NCI-H2196 treated with DMSO at 0.1 percent for 48 hours (cell line): ENCODE results near the gene TRPC4AP.

ENCODE experiments used
- DNase-seq: peaks from one replicate; lab custom pipeline; 2025; ENCODE audit not compliant: unreplicated experiment; lab: John Stamatoyannopoulos, UW

The TRPC4AP gene

DNA sequence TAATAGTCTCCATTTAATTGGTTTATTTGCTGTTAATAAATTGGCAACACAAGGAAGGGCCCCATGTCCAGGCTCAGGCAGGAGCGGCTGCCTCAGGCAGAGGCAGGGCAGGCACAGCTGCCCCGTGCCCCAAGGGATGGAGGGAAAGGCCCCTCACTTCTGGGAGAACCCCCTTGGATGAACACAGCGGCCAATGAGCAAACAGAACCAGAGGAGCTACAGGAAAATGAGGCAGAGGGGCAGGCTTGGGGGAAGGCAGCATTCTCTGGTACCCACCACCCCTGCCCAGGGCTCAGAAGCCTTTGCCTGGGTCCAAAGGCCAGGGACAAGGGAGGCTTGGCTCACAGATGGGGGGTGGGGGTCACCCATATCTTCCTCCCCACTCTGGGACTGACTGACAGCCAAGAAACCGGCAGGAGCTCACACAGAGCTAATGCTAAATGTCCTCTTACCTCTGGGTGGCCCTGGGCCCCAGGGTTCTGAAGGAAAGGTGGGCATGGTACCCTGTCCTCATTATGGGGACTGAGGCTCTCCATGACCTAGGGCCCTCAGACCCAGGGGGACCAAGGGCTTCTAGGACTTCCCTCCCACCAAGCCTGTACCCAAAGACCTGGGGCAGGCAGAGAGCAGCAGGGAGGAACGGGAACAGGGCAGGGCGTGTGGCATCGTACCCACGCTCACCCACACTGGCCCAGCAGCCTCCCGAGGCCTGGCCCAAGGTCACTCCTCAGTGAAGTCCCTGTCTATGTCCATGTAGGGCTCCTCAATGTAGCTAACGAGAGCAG is 90.0 kb downstream of the TRPC4AP start:
- DNase-seq = no peak

DNA sequence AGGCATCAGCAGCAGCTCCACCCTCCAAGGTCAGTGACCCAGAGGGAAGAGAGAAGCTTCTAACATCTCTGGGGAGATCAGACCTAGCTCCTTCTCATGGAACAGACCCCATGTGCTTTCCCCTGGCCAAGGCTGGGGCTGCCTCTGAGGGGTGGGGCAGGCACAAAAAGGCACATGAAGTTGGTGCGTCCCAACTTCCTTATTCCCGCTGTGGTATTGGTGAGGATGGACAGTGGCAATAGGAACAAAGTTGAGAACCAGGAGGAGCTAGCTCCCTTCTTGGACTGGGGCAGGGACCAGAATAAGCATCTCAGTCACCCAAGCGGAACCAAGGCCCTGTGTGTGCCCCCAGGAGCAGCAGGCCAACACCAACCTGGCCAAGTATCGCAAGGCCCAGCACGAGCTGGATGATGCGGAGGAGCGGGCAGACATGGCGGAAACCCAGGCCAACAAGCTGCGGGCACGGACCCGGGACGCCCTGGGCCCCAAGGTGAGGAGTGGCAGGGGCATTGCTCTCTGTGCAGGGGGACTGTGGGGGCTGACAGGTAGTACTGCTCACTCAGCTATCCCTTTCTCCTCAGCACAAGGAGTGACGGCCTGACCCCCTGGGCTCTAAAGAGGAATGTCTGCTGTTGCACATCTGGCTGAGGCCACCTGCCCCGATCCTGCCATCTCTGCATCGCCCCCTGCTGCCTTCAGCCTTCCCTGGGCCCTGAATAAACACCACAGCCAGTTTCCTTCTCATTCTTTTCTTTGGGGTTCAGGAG is 90.8 kb downstream of the TRPC4AP start:
- DNase-seq = no peak

DNA sequence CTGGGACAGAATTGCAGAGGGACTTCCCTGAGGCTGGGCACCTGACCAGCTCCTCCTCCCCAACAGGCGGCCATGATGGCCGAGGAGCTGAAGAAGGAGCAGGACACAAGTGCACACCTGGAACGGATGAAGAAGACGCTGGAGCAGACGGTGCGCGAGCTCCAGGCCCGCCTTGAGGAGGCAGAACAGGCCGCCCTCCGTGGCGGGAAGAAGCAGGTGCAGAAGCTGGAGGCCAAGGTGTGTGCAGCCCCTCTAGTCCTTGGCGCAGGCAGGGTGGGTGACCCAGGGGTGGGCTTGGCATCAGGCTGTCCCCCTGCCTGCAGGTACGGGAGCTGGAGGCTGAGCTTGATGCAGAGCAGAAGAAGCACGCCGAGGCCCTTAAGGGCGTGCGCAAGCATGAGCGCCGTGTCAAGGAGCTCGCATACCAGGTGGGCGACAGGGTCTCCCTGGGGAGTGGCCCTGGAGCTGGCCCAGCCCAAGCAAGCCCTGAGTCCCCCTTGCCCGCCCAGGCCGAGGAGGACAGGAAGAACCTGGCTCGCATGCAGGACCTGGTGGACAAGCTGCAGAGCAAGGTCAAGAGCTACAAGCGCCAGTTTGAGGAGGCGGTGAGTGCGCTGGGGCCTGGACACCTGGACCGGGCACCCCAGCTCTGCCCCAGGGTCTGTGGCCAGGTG is 91.5 kb downstream of the TRPC4AP start:
- no peak for DNase-seq

DNA sequence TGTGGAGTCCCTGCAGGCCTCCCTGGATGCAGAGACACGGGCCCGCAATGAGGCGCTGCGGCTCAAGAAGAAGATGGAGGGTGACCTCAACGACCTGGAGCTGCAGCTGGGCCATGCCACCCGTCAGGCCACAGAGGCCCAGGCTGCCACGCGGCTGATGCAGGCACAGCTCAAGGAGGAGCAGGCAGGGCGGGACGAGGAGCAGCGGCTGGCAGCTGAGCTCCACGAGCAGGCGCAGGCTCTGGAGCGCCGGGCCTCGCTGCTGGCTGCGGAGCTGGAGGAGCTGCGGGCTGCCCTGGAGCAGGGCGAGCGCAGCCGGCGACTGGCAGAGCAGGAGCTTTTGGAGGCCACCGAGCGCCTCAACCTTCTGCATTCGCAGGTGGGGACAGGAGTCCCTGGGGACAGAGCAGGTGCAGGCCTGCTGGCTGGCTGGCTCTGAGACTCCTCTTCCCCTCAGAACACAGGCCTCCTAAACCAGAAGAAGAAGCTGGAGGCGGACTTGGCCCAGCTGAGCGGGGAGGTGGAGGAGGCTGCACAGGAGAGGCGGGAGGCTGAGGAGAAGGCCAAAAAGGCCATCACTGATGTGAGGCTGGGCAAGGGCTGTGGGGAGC is 92.2 kb downstream of the TRPC4AP start:
- no peak for DNase-seq

DNA sequence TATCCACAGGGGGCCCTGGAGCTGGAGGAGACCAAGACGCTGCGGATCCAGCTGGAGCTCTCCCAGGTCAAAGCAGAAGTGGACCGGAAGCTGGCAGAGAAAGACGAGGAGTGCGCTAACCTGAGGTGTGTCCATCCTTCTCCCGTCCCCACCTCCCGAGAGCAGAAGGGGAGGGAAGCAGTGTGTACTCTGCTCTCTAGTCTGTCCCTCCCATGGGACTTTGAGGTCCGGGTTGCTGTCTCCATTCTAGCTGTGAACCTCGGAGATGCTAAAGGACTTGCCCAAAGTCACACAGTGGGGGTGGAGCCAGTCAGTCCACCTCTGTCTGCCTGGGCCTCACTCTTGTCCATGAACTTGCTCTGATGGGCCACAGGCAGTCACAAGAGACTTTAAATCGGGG is 92.8 kb downstream of the TRPC4AP start:
- no peak for DNase-seq

DNA sequence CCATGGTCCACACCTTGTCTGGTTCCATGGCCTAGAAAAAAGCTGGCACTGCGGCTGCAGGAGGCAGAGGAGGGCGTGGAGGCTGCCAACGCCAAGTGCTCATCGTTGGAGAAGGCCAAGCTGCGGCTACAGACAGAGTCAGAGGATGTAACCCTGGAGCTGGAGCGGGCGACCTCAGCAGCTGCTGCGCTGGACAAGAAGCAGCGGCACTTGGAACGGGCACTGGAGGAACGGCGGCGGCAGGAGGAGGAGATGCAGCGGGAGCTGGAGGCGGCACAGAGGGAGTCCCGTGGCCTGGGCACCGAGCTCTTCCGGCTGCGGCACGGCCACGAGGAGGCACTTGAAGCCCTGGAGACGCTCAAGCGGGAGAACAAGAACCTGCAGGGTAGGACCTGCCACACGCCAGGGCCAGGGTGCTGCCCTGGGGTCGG is 93.6 kb downstream of the TRPC4AP start:
- DNase-seq = no peak

DNA sequence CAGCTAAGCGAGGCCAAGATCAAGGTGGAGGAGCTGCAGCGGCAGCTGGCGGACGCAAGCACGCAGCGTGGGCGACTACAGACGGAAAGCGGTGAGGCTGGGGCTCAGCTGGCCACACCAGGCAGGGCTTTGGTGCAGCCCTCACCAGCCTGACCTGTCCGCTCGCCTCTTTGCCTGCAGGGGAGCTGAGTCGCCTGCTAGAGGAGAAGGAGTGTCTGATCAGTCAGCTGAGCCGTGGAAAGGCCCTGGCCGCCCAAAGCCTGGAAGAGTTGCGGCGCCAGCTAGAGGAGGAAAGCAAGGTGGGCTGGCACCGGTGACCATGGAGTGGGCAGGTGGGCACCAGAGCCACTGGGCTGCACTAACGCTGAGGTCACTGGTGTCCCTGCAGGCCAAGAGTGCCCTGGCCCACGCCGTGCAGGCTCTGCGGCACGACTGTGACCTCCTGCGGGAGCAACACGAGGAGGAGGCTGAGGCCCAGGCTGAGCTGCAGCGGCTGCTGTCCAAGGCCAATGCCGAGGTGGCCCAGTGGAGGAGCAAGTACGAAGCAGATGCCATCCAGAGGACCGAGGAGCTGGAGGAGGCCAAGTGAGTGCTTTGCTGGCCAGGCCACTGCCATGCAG is 94.2 kb downstream of the TRPC4AP start:
- no peak for DNase-seq

DNA sequence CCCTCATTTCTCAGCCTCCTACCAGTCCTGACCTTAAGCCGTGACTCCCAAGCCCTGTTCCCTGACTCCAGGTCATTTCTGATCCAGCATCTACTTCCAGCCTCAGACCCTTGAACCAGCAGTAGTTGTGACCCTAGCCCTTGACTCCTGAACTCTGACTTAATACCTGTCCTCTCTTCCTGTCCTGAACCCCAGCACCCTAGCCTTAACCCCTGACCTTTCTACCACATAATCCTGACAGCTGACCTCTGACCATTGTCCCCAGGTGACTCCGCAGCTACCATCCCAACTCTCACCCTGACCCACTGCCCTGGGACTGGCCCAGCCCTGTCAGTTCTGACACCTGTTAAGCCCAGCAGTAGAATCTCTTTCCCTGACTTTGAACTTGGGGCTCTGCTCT is 94.8 kb downstream of the TRPC4AP start:
- DNase-seq = no peak

DNA sequence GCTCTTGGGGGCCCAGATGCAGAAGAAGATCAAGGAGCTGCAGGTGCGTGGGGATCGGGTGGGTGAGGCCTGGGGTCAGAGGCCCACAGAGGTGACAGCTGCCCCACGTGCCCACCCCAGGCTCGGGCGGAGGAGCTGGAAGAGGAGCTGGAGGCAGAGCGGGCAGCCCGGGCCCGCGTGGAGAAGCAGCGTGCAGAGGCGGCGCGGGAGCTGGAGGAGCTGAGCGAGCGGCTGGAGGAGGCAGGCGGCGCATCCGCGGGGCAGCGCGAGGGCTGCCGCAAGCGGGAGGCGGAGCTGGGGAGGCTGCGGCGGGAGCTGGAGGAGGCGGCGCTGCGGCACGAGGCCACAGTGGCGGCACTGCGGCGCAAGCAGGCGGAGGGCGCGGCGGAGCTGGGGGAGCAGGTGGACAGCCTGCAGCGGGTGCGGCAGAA is 95.5 kb downstream of the TRPC4AP start:
- DNase-seq = no peak

DNA sequence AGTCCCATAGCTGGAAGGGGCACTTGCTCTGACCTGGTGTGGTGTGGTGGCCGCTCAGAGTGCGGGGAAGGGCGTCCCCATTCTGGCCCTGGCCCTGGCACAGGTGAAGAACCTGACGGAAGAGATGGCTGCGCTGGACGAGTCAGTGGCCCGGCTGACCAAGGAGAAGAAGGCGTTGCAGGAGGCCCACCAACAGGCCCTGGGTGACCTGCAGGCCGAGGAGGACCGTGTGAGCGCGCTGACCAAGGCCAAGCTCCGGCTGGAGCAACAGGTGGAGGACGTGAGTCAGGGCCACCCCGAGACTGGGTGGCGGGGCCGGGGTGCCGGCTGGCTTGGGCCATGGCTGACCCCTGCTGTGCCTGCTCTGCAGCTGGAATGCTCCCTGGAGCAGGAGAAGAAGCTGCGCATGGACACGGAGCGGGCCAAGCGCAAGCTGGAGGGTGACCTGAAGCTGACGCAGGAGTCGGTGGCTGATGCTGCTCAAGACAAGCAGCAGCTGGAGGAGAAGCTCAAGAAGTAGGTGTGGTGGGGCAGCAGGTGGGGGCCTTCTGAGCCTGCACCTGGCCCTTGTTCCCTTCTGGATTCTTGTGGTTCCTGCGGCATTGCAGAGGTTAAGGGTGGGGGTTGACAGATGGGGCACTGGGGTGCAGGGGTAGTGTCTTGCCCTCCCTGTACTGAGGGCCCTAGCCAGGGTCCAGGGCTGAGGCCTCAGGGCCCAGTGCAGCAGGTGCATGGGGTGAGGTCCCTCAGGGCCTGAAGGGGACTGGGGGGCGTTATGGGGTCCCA is 96.2 kb downstream of the TRPC4AP start:
- no peak for DNase-seq

DNA sequence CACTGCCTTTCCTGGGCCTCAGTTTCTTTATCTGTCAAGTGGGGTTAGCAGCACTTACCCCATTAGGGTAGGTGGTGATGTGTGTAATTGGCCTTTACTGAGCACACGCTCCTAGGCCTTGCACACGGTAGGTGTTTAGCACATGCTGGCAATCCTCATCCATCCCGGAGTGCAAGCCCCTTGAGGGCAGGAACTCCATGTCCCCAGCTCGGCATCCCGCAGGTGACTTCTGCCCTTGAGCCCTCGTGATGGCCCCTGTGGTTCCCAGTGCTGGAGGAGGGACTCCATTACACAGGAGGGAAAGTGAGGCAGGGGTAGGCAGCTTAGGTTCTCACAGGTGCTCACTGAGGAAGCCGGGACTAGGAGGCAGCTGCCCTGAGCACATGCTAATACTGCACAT is 96.9 kb downstream of the TRPC4AP start:
- no peak for DNase-seq

DNA sequence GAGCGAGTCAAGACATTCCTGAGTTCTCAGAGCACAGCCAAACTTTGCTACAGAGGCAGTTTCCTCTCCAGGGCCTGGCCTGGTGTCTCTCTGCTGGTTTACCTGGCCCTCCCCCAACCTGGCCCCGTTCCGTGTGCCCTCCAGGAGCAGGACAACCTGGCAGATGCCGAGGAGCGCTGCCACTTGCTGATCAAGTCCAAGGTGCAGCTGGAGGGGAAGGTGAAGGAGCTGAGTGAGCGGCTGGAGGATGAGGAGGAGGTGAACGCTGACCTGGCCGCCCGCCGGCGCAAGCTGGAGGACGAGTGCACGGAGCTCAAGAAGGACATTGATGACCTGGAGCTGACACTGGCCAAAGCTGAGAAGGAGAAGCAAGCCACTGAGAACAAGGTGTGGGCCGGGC is 97.4 kb downstream of the TRPC4AP start:
- no peak for DNase-seq

DNA sequence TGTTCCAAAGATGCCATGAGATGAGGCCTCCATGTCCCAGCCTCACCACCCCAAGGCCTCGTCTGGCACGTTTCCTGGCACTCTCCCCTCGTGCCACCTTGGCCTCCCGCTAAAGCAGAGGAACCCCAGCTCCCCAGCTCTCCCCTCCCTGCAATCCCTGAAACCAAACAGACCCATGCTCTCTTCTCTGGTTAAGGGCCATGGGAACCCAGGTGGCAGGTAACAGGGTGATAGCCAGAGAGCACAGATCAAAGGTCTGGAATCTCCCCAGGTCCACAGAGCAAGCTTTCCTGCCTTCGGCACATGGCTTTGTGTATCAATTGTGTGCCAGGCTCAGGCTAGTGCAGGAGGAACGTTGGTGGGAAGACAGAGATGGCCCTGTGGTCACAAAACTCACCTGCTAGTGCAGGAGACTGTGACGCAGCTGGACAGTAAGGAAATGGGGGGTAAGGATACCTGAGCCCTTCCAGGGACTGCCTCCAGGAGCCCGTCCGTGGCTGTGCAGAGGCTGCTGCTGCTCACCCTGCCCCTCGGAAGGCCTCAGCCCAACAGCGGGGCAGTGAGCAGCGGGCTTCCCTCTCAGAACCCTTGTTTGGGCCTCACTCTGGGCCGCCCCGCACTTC is 98.0 kb downstream of the TRPC4AP start:
- no peak for DNase-seq

DNA sequence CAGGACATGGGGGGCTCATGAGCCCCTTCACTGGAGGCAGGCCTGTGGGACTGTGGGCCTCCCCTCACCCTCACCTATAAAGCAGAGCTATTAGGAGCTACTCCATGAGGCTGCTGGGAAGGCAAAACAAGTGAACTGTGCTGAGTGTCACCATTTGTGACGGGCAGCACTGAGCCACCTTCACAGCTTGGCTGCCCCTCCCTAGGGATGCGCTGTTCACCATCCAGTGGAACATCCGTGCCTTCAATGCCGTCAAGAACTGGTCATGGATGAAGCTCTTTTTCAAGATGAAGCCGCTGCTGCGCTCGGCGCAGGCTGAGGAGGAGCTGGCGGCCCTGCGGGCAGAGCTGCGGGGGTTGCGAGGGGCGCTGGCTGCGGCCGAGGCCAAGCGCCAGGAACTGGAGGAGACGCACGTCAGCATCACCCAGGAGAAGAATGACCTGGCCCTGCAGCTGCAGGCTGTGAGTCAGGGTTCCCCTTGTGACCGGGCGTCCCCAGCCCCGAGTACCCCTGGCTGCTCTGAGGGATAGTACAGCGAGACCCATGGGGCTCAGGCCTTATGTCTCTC is 98.6 kb downstream of the TRPC4AP start:
- no peak for DNase-seq

DNA sequence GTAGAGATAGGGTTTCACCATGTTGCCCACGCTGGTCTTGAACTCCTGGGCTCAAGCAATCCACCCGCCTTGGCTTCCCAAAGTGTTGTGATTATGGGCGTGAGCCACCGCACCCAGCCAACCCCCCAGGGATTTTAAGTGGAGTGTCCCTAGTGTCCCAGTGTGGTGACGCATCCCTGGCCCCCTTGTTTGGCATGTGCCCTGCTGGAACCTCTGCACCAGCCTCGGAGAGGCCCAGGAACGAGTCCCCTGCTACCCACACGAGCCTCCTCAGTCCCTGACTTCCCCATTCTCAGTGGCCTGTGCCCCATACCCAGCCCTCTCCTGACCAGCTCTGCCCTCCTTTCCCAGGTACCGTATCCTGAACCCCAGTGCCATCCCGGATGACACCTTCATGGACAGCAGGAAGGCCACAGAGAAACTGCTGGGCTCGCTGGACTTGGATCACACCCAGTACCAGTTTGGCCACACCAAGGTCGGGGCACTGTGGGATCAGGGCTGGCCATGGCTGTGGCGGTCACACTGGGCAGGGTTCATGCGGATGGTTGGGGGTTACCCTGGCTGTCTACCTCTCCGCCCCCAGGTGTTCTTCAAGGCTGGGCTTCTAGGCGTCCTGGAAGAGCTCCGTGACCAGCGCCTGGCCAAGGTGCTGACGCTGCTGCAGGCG is 99.7 kb downstream of the TRPC4AP start:
- no peak for DNase-seq

DNA sequence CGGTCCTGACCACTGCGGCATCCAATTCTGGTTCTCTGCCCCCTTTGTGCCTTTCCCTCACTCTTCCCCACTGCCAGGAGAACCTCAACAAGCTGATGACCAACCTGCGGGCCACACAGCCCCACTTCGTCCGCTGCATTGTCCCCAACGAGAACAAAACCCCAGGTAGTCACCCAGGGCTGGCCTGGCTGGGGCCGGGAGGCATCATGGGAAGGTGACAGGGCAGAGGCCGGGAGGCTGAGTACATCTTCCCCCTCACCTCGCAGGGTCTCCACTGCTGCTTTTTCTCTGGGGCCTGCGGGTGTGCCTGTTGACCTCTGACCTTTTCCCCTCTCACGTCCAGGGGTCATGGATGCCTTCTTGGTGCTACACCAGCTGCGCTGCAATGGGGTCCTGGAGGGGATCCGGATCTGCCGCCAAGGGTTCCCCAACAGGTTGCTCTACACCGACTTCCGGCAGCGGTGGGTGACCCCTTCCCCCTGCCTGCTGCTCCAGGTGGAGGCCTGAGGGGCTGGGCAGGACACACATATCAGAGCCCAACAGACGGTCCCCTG is 101.9 kb downstream of the TRPC4AP start:
- DNase-seq = no peak

DNA sequence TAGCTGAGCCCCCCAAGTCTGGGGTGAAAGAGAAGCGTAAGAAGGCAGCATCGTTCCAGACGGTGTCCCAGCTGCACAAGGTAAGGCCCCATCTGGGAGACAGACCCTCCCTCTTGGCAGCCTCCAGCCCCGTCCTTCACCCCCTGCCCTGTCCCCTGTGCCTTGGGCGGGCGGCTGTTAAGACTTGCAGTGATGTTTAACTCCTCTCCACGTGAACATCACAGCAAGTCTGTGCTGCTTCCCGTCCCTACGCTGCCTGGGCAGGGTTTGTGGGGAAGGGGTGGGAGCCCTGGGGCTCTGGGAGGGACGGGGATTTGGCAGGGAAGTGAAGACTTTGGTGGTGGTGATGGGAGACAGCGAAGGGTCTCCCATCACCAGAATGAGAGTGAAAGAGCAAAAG is 102.4 kb downstream of the TRPC4AP start:
- no peak for DNase-seq

DNA sequence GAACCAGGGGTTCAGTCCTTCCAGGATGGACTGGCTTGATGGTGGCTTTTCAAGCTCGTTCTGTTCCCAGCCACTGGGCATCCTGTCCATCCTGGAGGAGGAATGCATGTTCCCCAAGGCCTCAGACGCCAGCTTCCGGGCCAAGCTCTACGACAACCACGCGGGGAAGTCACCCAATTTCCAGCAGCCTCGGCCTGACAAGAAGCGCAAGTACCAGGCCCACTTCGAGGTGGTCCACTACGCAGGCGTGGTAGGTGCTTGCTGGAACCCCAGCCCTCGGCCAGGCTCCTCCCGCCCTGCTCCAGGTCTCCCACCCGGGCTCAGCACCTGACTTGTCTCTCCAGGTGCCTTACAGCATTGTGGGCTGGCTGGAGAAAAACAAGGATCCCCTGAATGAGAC is 102.9 kb downstream of the TRPC4AP start:
- no peak for DNase-seq

DNA sequence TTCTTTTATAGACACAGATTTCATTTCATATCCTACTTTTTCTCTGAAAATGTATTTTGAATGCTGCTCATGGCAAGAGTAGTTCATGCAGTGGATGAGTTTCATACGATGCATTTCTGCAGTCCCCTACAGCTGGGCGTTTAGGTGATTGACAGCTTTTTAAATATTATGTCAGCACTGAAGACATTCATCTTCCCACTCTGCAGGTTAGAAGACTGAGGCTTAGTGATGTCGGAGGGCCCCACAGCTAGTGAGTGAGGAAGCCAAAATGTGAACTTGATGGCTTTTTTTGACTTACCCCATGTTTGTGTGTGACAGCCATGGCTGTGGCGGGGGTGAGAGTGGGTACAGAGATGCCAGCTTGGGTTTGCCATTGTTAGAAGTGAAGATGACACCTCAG is 103.5 kb downstream of the TRPC4AP start:
- DNase-seq = no peak
